Airway epithelial cell (primary cell): ENCODE data around the gene OR12D1. TPM values are rescaled to one million over a fixed set of nuclear protein-coding genes. Genes with fewer than 3 reads are reported as not detected.

Experiments
- total RNA-seq: library from RNA; depleted of rRNA; stranded (reverse); fragments of >200 nt; gene quantifications from 2 replicates; pipeline ENCODE4 v1.2.3, GENCODE V29; 2015

OR12D1 gene
- total RNA-seq: not detected in 2 replicates

GRCh38 chr6:29414588-29414987 is at the start of gene OR12D1:
Gene OR12D1, plus strand, starts transcription at chr6:29414928.

GRCh38 chr6:29368765-29369164 is 46.0 kb upstream of the OR12D1 start, which contains the start of gene OR5V1:
Gene OR5V1, minus strand, starts transcription at chr6:29368865. Its CDS starts 12,670 bp downstream, at chr6:29356195.

GRCh38 chr6:29375191-29375590 is 39.5 kb upstream of the OR12D1 start, which contains the start of gene OR12D3:
Gene OR12D3, minus strand, starts transcription at chr6:29375291. Its CDS starts 4 bp downstream, at chr6:29375287.

GRCh38 chr6:29395331-29395730 is 19.4 kb upstream of the OR12D1 start, which contains the start of gene OR12D2:
Gene OR12D2, plus strand, starts transcription at chr6:29395631. Its CDS starts 1,069 bp downstream, at chr6:29396700.

GRCh38 chr6:29439006-29439405 is 24.3 kb downstream of the OR12D1 start, which contains the start of gene OR10C1:
Gene OR10C1, plus strand, starts transcription at chr6:29439306. Its CDS starts 710 bp downstream, at chr6:29440016.

GRCh38 chr6:29456971-29457370 is 42.2 kb downstream of the OR12D1 start, which contains the start of the genes OR11A1 and OR2H1:
Gene OR11A1, minus strand, starts transcription at chr6:29457071. Its CDS starts 29,430 bp downstream, at chr6:29427641.
Gene OR2H1, plus strand, starts transcription at chr6:29457155. Its CDS starts 4,615 bp downstream, at chr6:29461770.

Other genes with a start within 250 kb of the OR12D1 start
- gene OR2J2, start 244.0 kb upstream of the OR12D1 start, total RNA-seq: not detected in 2 replicates
- not detected in 2 replicates for gene OR14J1, start 113.2 kb upstream of the OR12D1 start, total RNA-seq
- not detected in 2 replicates for gene OR5V1, start 46.1 kb upstream of the OR12D1 start, total RNA-seq
- gene OR12D3, start 39.6 kb upstream of the OR12D1 start, total RNA-seq: not detected in 2 replicates
- not detected in 2 replicates for gene OR12D2, start 19.3 kb upstream of the OR12D1 start, total RNA-seq
- not detected in 2 replicates for gene OR10C1, start 24.4 kb downstream of the OR12D1 start, total RNA-seq
- not detected in 2 replicates for gene OR11A1, start 42.1 kb downstream of the OR12D1 start, total RNA-seq
- not detected in 2 replicates for gene OR2H1, start 42.2 kb downstream of the OR12D1 start, total RNA-seq
- not detected in 2 replicates for gene MAS1L, start 73.0 kb downstream of the OR12D1 start, total RNA-seq
- not detected in 2 replicates for gene UBD, start 144.8 kb downstream of the OR12D1 start, total RNA-seq
- not detected in 2 replicates for gene OR2H2, start 170.2 kb downstream of the OR12D1 start, total RNA-seq
- 4.4 and 4.8 TPM in 2 replicates for gene GABBR1, start 218.3 kb downstream of the OR12D1 start, total RNA-seq
- not detected in 2 replicates for gene MOG, start 242.2 kb downstream of the OR12D1 start, total RNA-seq